HEK293 (cell line): ENCODE results near the gene TNXB.
"Not testable (repeated sequence)": the region's sequence is repeated elsewhere in the genome, so short reads cannot be mapped to it uniquely, and the experiment has no call there.

ENCODE experiments used
- CTCF ChIP-seq: fragments of 450-650 bp; formaldehyde crosslinking; IDR thresholded peaks from 2 replicates; pipeline ENCODE4 v1.5.1; 2016; ENCODE audit warnings: missing biosample characterization, missing genetic modification characterization
- RBAK ChIP-seq: fragments of 450-650 bp; formaldehyde crosslinking; IDR thresholded peaks from 2 replicates; pipeline ENCODE4 v1.5.1; 2016; ENCODE audit warnings: missing biosample characterization, missing genetic modification characterization
- ZEB2 ChIP-seq: fragments of 450-650 bp; formaldehyde crosslinking; IDR thresholded peaks from 2 replicates; pipeline ENCODE4 v1.5.1; 2016; ENCODE audit warnings: missing biosample characterization, missing genetic modification characterization
- ZNF239 ChIP-seq: fragments of 450-650 bp; formaldehyde crosslinking; IDR thresholded peaks from 2 replicates; pipeline ENCODE4 v1.5.1; 2016; ENCODE audit warnings: missing biosample characterization, missing genetic modification characterization

GRCh38 chr6:32009537-32009936 lies 99.6 kb downstream of the TNXB start:
- not testable (repeated sequence) for TF ChIP-seq ZEB2, RBAK, CTCF, ZNF239 (tag by site-specific recombination)
